GM21576 (cell line): Measurements from ENCODE around the gene NRP1.
"Not testable (repeated sequence)": the region's sequence is repeated elsewhere in the genome, so short reads cannot be mapped to it uniquely, and the experiment has no call there.

ENCODE experiments used
- ATAC-seq: cut with Tn5 transposase; IDR thresholded peaks from one replicate; pipeline ENCODE4 v1.9.1; 2021; ENCODE audit warnings: mild to moderate bottlenecking, moderate library complexity; ENCODE audit not compliant: unreplicated experiment

NRP1 gene

DNA sequence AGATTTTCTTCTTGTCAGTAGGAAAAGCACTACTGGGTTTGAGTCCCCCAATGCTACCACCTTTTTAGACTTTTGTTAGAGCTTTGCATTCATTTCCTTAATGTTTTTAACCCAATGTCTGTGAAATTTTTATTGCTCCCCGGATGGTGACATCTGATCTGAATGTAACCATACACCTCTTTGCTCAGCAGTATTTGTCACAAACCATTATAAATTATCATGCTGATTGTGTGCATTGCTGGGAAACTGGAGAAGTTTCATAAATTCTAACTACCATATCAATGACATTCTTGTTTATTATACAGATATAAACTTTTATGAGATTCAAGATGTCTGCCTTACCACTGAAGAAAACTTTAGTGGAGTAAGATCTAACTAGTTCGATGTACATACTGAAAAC, 8.5 kb downstream of the NRP1 start:
- ATAC-seq: no peak

DNA sequence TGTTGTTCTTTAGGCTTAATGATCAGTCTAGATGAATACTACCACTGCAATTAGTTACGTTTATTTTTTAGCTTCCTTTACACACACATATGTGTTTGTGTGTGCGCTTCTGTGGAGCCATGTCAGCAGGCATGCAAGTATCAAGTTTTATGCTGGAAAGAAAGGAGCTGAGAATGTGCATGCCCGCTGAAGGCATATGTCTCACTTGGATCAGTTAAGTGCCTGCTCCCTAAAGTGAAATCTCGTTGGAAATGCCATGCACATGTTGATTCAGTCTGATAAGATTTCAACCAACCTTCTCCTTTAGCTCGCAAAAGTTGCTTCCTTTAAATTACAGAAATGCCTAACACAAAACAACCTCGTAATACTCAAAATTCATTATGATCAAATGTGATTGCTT, 10.7 kb downstream of the NRP1 start:
- ATAC-seq: no peak

DNA sequence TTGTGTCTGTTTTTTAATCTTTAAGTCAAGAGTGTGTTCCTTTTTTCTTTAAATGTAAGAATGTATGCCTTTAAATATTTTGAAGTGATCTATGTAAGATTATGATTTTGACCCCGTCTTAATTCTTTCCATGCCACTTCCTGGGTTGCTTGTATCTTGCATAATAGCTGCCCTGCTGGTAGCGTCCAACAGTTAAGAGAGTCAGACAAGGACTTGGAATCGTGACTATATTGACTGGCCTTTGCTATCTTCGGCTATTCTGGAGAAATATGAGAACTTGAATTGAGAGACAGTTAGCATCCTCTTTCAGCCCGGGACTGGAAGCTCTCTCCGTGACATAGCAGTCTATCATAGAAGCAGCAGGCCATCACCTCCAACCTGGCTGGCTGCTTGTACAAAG, 13.0 kb downstream of the NRP1 start:
- no peak for ATAC-seq

GRCh38 chr10:33320288-33320687, 14.2 kb downstream of the NRP1 start:
- ATAC-seq: no peak

DNA sequence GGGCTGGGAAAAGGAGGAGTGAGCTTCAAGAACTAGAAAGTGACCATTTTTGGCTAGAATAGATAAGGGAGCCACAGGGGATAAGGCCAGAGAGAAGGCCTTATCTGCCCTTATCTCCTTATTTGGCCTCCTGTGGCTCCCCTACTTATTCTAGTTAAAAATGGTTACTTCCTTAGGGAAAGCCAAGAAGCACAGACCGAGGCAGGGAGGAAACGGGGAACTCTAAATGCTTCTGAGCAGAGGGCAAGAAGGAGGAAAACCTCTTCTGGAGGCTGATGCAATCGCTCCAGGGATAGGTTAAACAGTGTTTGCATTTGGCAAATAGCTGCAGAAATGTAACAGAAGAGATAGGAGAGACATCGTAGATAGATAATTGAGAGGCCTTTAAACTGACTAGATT, 18.6 kb downstream of the NRP1 start:
- no peak for ATAC-seq

DNA sequence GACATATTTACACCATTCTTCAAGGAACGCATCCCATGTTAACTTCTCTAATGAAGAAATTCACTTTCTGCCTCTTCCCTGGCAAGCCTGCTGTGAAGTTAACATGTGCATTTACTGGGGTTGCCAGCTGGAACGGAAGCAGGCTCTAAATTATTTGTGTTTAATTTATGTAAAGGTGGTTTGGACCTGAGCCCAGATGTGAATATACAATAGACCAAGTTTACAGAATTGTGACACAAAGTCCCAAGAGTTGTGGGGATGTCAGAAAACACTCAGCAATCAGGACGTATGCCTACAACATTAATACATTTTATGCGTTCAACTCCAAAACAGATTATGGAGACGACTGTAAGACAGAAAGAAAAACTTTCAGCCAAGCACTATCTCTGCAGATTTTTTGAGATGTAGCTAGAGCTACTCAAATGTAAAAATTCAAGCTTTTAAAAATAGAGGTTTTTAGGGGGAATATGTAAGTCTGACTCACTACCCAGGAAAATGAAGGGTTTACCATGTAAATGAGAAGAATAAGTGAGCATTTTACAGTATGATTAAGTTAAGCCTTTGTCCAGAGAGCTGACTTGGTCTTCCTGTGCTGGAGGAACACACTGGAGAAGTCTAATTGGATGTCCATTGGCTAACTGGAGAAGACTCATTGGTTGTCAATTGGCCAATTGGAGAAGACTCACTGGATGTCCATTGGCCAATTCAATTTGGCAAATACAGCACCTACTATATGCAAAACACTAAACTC, 19.5 kb downstream of the NRP1 start:
- no peak for ATAC-seq

- ATAC-seq: no peak
Measured at GRCh38 chr10:33311640-33312039, 22.8 kb downstream of the NRP1 start.

GRCh38 chr10:33310853-33311252, 23.6 kb downstream of the NRP1 start:
- ATAC-seq: no peak

GRCh38 chr10:33309406-33309805, 25.1 kb downstream of the NRP1 start:
- ATAC-seq: no peak

DNA sequence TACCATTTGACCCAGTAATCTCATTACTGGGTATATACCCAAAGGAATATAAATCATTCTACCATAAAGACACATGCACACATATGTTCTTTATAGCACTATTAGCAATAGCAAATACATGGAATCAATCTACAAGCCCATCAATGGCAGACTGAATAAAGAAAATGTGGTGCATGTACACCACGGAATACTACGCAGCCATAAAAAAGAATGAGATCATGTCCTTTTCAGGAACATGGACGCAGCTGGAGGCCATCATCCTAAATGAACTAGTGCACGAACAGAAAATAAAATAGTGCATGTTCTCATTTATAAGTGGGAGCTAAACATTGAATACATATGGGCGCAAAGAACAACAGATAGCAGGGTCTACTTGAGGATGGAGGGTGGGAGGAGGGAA, 26.6 kb downstream of the NRP1 start:
- ATAC-seq: no peak

DNA sequence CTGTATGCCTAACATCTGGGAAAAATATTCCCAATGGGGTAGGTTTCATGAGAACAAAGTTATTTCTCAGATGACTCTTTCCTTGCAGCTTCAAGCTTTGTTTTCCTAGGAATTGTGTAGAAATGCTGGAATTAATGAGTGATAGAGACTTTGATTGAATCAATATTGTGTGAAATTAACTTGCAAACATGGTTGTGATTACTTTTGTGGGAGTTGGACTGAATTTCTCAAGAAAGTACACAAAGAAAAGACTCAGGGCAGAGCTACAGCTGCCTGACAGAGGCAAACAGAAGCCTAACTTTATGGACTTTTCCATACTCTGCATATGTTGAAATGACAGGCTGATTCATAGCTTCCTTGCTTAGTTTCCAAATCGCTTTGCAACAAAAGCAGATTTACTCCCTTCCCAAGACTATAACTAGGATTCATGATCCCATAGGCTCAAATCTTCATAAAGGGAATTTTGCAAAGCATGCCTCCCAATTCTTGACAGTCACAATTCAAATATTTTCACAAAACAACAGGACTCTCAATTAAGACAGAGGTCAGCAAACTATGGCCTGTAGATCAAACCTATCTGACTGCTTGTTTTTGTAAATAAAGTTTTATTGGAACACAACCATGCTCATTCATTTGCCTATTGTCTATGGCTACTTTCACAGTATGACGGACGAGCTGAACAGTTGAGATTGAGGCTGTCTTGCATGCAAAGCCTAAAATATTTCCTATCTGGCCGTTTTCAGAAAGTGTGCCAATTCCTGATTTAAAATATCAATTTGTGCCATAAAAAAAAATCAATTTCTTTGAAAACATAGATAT, 27.6 kb downstream of the NRP1 start:
- ATAC-seq: no peak

DNA sequence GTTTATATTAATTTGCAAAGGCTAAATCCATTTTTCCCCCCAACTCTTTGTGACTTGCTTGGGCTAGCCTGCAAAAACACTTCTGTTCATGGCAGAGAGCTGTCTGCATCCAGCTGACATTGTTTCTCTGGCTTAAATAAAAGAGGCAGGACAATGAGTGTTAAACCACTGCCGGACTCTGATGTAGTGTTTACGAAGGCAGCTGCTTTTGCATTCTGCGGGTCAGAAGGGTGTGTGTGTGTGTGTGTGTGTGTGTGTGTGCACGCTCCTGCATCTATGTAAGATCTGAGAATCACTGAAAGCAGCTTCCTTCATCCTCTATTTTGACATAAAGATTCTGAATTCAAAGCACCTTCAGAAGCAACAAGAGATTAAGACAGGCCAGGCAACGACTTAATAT, 28.3 kb downstream of the NRP1 start:
- ATAC-seq: no peak

- no peak for ATAC-seq
Measured at GRCh38 chr10:33304423-33305225, 29.8 kb downstream of the NRP1 start.

DNA sequence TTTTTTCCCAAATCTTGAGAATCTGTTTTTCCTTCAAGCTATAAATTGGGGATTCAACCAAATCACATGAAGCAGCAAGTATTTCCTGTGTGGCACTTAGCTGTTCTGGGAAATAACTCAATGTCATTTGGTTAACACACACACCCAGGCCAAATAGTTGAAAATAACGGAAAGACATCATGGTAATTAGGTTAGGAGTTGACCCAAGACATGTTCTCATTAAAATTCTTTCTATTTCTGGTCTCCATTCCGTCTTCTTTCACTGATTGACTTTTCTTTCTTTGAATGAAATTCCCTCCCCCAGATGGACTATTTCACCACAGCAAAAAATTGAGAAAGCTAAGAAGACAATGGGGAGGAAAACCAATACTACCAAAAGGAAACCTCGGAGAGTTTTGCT, 30.5 kb downstream of the NRP1 start:
- no peak for ATAC-seq

DNA sequence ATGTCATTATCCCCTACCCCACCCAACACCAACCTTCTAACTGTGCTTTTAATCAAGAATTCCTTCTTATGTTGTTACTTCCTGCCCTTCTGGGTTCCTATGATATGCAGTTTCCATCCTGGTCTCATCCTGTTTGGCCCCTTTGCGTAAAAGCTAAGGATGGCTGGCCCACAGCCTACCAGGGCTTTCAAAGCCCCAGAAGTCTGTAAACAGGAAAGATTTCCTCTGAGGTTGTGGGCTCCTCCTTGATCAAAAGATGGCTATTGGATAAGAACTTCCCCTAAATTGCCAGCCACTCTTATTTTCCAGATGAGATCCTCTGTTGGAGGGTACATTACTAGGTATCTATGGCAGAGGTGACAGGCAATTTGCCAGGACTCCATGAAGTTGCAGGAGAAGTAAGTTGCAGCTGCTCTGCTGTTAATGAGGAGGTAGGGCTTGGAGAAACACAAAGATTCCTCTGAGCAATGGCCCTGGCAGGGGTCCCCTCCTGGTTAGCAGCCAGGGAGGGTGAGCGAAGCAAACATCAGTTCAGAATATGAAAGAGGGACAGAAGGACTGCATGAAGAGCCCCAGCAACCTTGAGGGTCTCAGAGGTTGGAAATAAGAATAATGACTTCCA, 32.1 kb downstream of the NRP1 start:
- no peak for ATAC-seq

GRCh38 chr10:33301097-33301789, 33.2 kb downstream of the NRP1 start:
- ATAC-seq: no peak

DNA sequence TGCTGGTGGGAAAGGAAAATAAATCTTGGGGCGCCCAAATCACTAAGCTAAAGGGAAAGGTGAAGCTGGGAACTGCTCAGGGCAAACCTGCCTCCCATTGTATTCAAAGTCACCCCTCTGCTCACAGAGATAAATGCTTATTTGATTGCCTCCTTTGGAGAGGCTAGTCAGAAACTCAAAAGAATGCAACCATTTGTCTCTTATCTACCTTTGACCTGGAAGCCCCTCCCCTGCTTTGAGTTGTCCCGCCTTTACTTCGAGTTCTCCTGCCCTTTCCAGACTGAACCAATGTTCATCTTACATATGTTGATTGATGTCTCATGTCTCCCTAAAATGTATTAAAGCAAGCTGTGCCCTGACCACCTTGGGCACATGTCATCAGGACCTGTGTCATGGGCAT, 33.9 kb downstream of the NRP1 start:
- ATAC-seq: not testable (repeated sequence)

GRCh38 chr10:33298893-33299292, 35.6 kb downstream of the NRP1 start:
- no peak for ATAC-seq

GRCh38 chr10:33298110-33298509, 36.4 kb downstream of the NRP1 start:
- ATAC-seq: no peak

DNA sequence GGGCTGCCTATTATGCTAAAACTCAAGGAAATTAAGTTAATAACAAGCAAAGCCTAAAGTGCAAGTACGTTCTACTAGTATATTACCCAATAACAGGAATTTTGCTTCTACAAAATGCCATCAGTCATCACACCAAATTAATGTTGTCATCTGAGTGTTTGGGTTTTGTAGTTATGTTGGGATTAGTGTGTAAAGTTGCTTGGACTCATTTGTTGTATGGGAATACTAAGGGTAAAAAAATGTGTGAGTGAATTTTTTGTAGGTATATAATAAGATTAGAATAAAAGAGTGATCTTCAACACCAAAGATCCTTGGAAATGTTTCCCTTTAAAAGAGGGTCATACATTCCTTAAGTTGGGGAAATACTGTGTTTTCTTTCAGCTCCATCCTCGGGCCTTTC, 38.6 kb downstream of the NRP1 start:
- no peak for ATAC-seq
